Measurements from ENCODE around the gene DNM3.

The DNM3 gene

GRCh38 chr1:172107316-172107975, 266.1 kb downstream of the DNM3 start:
- TF ChIP-seq PPARA (CRISPR knock-in tag; IDR thresholded peaks at IDR 0.05; ENCODE audit: borderline replicate concordance) (no peak), TOX (CRISPR knock-in tag; IDR thresholded peaks at IDR 0.05; ENCODE audit: borderline replicate concordance) (no peak), TSHZ2 (CRISPR knock-in tag; IDR thresholded peaks at IDR 0.05) (no peak), ESRRG (CRISPR knock-in tag; IDR thresholded peaks at IDR 0.05) (no peak), BACH2 (CRISPR knock-in tag; IDR thresholded peaks at IDR 0.05; ENCODE audit: borderline replicate concordance) (no peak), ZC3H10 (CRISPR knock-in tag; IDR thresholded peaks at IDR 0.05) (no peak), GLIS3 (CRISPR knock-in tag; IDR thresholded peaks at IDR 0.05) (no peak), ZNF70 (CRISPR knock-in tag; IDR thresholded peaks at IDR 0.05) (no peak), TCF4 (CRISPR knock-in tag; IDR thresholded peaks at IDR 0.05; ENCODE audit: borderline replicate concordance) (no peak), RARB (CRISPR knock-in tag; IDR thresholded peaks at IDR 0.05) (no peak)
- TF ChIP-seq, protein P1, sequence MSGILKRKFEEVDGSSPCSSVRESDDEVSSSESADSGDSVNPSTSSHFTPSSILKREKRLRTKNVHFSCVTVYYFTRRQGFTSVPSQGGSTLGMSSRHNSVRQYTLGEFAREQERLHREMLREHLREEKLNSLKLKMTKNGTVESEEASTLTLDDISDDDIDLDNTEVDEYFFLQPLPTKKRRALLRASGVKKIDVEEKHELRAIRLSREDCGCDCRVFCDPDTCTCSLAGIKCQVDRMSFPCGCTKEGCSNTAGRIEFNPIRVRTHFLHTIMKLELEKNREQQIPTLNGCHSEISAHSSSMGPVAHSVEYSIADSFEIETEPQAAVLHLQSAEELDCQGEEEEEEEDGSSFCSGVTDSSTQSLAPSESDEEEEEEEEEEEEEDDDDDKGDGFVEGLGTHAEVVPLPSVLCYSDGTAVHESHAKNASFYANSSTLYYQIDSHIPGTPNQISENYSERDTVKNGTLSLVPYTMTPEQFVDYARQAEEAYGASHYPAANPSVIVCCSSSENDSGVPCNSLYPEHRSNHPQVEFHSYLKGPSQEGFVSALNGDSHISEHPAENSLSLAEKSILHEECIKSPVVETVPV (CRISPR knock-in tag; IDR thresholded peaks at IDR 0.05), result no peak
- TF ChIP-seq, protein P2, sequence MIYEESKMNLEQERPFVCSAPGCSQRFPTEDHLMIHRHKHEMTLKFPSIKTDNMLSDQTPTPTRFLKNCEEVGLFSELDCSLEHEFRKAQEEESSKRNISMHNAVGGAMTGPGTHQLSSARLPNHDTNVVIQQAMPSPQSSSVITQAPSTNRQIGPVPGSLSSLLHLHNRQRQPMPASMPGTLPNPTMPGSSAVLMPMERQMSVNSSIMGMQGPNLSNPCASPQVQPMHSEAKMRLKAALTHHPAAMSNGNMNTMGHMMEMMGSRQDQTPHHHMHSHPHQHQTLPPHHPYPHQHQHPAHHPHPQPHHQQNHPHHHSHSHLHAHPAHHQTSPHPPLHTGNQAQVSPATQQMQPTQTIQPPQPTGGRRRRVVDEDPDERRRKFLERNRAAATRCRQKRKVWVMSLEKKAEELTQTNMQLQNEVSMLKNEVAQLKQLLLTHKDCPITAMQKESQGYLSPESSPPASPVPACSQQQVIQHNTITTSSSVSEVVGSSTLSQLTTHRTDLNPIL (CRISPR knock-in tag; IDR thresholded peaks at IDR 0.05; ENCODE audit: low read depth), result no peak

GRCh38 chr1:172108161-172108893, 267.0 kb downstream of the DNM3 start:
- TF ChIP-seq CSDC2 (CRISPR knock-in tag; IDR thresholded peaks at IDR 0.05) (no peak), TSHZ2 (CRISPR knock-in tag; IDR thresholded peaks at IDR 0.05) (no peak), OSR1 (CRISPR knock-in tag; IDR thresholded peaks at IDR 0.05) (no peak), BACH2 (CRISPR knock-in tag; IDR thresholded peaks at IDR 0.05; ENCODE audit: borderline replicate concordance) (no peak), ZFP30 (CRISPR knock-in tag; IDR thresholded peaks at IDR 0.05) (no peak), ZNF8 (CRISPR knock-in tag; IDR thresholded peaks at IDR 0.05) (no peak), ARNTL (CRISPR knock-in tag; IDR thresholded peaks at IDR 0.05; ENCODE audit: borderline replicate concordance, low read depth) (no peak), TCF4 (CRISPR knock-in tag; IDR thresholded peaks at IDR 0.05; ENCODE audit: borderline replicate concordance) (no peak), ZNF565 (CRISPR knock-in tag; conservative IDR thresholded peaks at IDR 0.05; ENCODE audit: low read depth) (no peak), ISL1 (CRISPR knock-in tag; IDR thresholded peaks at IDR 0.05) (no peak), RARB (CRISPR knock-in tag; IDR thresholded peaks at IDR 0.05) (no peak), GLIS3 (CRISPR knock-in tag; IDR thresholded peaks at IDR 0.05) (no peak), SNAI2 (CRISPR knock-in tag; IDR thresholded peaks at IDR 0.05) (no peak), TOX (CRISPR knock-in tag; IDR thresholded peaks at IDR 0.05; ENCODE audit: borderline replicate concordance) (no peak), ESRRG (CRISPR knock-in tag; IDR thresholded peaks at IDR 0.05) (no peak), ZNF70 (CRISPR knock-in tag; IDR thresholded peaks at IDR 0.05) (no peak)
- TF ChIP-seq, protein P3, sequence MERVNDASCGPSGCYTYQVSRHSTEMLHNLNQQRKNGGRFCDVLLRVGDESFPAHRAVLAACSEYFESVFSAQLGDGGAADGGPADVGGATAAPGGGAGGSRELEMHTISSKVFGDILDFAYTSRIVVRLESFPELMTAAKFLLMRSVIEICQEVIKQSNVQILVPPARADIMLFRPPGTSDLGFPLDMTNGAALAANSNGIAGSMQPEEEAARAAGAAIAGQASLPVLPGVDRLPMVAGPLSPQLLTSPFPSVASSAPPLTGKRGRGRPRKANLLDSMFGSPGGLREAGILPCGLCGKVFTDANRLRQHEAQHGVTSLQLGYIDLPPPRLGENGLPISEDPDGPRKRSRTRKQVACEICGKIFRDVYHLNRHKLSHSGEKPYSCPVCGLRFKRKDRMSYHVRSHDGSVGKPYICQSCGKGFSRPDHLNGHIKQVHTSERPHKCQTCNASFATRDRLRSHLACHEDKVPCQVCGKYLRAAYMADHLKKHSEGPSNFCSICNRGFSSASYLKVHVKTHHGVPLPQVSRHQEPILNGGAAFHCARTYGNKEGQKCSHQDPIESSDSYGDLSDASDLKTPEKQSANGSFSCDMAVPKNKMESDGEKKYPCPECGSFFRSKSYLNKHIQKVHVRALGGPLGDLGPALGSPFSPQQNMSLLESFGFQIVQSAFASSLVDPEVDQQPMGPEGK (CRISPR knock-in tag; IDR thresholded peaks at IDR 0.05; ENCODE audit: borderline replicate concordance), result no peak
- TF ChIP-seq, protein P1 (CRISPR knock-in tag; IDR thresholded peaks at IDR 0.05), result no peak
- TF ChIP-seq, protein P2 (CRISPR knock-in tag; IDR thresholded peaks at IDR 0.05; ENCODE audit: low read depth), result no peak
- peak; percentile 38 for ATAC-seq

More at GRCh38 chr1:172107316-172107975, 266.1 kb downstream of the DNM3 start:
- peak; percentile 36 for ATAC-seq

Measured in SK-N-SH treated with all-trans-retinoic acid at 6 μM for 48 hours (cell line).